Muscle layer of duodenum (tissue), 2 donors: ENCODE data around the gene CEP112.

ENCODE experiments used
- H3K27ac ChIP-seq: one replicate; pipeline ENCODE4 v1.7.0; 2013; ENCODE audit warnings: mild to moderate bottlenecking, low read length
- H3K27me3 ChIP-seq: one replicate; pipeline ENCODE4 v1.7.0; 2013; ENCODE audit warnings: low read depth, mild to moderate bottlenecking, control low read depth, low read length
- H3K36me3 ChIP-seq, 2 donors: one replicate each; pipeline ENCODE4 v1.7.0; 2013; ENCODE audit warnings: low read length in 2 of 2, control low read depth in 1 of 2, mild to moderate bottlenecking in 1 of 2; ENCODE audit not compliant: insufficient read depth in 2 of 2, control insufficient read depth in 1 of 2
- H3K4me1 ChIP-seq, 2 donors: one replicate each; pipeline ENCODE4 v1.7.0; 2013; ENCODE audit warnings: low read length in 2 of 2, mild to moderate bottlenecking in 2 of 2, control low read depth in 1 of 2, moderate library complexity in 1 of 2; ENCODE audit not compliant: insufficient read depth in 2 of 2, control insufficient read depth in 1 of 2
- H3K4me3 ChIP-seq, 2 donors: one replicate each; pipeline ENCODE4 v1.7.0; 2013; ENCODE audit warnings: low read length in 2 of 2, low read depth in 1 of 2, mild to moderate bottlenecking in 1 of 2
- H3K9me3 ChIP-seq, 2 donors: one replicate each; pipeline ENCODE4 v1.7.0; 2013; ENCODE audit warnings: low read length in 2 of 2, control low read depth in 1 of 2, mild to moderate bottlenecking in 1 of 2; ENCODE audit not compliant: control insufficient read depth in 1 of 2
- donor health status: healthy.

CEP112 gene

DNA sequence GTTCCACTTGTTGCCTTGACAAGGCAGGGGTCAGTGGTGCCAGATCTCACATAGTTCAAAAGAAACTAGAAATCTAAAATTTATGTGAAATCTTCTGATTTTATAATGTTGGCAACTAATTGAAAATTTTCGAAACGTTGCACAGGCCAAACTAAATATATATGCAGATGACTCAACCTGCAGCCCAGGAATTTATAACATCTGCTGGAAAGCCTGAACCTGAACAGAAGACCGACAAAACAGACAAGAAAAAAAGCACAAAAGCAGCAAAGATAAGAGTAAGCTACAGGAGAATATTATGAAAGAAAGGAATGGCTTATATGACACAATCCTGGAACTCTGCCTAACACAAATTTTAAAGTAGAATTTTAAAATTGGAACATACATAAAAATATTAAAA is 207.6 kb downstream of the CEP112 start:
- Histone ChIP-seq H3K27ac (no peak overlapping the region), H3K36me3 (no peaks in the 10 kb centered on the region), H3K4me3 (no peak overlapping the region), H3K27me3 (no peaks in the 10 kb centered on the region), H3K9me3 (peaks cover 5 to 7% of the 10 kb centered on the region in 2 donors), H3K4me1 (no peaks in the 10 kb centered on the region)

DNA sequence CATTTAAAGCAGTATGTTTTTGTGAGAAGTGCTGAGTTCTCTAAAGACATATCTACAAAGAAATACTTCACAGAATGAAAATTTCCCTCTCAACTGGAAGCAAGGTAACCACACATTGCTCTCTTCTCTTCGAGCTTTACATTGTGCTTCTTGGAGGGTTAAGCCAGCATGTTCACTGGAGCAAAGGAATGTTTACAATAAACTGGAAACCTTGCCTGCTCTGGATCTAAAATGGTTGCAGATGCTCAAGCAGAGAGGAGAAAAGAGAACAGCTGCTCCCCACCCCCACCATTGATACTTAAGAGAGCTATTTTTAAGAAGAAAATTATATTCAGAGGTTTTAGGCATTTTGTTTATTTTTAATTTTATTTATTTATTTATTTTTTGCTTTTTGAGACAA is 213.1 kb downstream of the CEP112 start:
- Histone ChIP-seq H3K4me3 (no peak overlapping the region), H3K27me3 (no peaks in the 10 kb centered on the region), H3K27ac (no peak overlapping the region)

DNA sequence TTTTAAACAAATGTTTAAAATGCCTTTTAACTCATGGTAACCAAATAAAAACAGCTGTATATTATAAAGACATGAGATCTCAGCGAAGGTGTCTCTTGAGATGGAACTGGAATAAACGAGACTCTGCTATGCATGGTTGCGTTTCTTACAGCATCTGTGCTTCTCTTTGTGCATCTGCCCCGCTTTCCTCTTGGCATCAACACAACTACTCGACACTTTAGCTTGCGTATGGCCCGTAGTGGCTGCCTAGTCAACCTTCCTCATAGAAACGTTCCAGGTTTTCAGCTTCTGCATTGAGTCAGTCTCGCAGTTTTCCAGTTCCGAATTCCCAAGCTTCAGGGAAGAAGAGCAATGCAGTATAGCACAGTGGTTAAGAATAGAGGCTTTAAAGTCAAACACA is 214.9 kb downstream of the CEP112 start:
- Histone ChIP-seq H3K27ac (no peak overlapping the region), H3K4me1 (no peaks in the 10 kb centered on the region), H3K36me3 (no peaks in the 10 kb centered on the region), H3K9me3 (no peaks in the 10 kb centered on the region), H3K27me3 (no peaks in the 10 kb centered on the region), H3K4me3 (no peak overlapping the region)

More for the DNA sequence above, 213.1 kb downstream of the CEP112 start:
- H3K4me1 ChIP-seq: no peaks in the 10 kb centered on the region
- H3K9me3 ChIP-seq: no peaks in the 10 kb centered on the region
- no peaks in the 10 kb centered on the region for H3K36me3 ChIP-seq

DNA sequence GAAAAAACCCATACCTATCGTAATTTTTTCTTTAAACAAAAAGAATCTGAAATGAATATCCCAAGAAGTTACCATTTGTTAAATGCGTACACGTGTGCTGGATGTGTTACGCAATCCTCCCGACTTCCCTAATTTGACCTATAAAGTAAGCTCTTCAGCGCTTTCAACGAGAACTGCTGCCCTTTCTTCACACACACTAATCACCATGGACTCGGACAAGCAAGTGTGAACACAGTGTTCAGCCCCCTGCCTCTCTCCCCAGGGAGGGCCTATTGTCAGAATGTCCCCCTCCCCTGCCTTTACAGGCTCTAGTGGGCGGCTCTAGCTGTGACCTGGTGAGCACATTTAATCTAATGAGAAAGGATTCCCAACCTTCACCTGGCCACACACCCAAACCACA is 216.1 kb downstream of the CEP112 start:
- no peaks in the 10 kb centered on the region for H3K27me3 ChIP-seq

DNA sequence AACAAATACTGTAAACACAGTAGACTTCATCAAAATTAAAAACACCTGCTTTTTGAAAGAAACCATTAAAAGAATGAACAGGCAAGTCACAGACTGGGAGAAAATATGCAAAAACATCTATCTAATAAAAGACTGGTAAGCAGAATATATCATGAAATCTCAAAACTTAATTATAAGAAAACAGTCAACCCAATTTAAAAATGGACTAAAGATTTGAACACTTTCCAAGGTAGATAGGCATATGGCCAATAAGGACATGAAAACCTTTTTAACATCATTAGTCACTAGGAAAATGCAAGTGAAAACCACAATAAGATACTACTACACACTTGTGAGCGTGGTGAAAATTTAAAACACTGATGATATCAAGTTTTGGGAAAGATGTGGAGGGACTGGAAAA is 218.7 kb downstream of the CEP112 start:
- H3K27ac ChIP-seq: no peak overlapping the region
- H3K9me3 ChIP-seq: no peaks in the 10 kb centered on the region
- no peaks in the 10 kb centered on the region for H3K27me3 ChIP-seq
- no peak overlapping the region for H3K4me3 ChIP-seq
- no peaks in the 10 kb centered on the region for H3K4me1 ChIP-seq
- no peaks in the 10 kb centered on the region for H3K36me3 ChIP-seq

More for the DNA sequence above, 216.1 kb downstream of the CEP112 start:
- Histone ChIP-seq H3K36me3 (no peaks in the 10 kb centered on the region), H3K9me3 (no peaks in the 10 kb centered on the region), H3K4me1 (no peaks in the 10 kb centered on the region), H3K4me3 (no peak overlapping the region), H3K27ac (no peak overlapping the region)

DNA sequence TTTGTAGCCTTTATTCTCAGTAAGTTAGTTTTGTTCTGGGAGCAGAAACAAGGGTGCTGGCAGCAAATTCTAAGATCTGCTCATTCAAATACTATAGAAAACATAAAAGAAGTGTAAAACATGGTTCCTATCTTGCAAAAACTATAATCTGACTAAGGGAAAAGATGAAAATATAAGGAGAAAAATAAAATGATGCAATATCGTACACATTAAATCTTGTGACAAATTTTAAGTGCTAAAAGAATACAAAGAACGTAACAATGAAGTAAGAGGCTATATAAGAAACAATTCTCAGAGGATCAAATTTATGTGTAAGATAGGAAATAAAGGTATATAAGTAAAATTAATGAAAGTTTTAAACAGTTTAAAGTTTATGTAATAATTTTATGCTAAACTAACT is 224.6 kb downstream of the CEP112 start:
- H3K4me3 ChIP-seq: no peak overlapping the region
- H3K27me3 ChIP-seq: no peaks in the 10 kb centered on the region
- no peak overlapping the region for H3K27ac ChIP-seq
- no peaks in the 10 kb centered on the region for H3K36me3 ChIP-seq
- no peaks in the 10 kb centered on the region for H3K4me1 ChIP-seq
- no peaks in the 10 kb centered on the region for H3K9me3 ChIP-seq

DNA sequence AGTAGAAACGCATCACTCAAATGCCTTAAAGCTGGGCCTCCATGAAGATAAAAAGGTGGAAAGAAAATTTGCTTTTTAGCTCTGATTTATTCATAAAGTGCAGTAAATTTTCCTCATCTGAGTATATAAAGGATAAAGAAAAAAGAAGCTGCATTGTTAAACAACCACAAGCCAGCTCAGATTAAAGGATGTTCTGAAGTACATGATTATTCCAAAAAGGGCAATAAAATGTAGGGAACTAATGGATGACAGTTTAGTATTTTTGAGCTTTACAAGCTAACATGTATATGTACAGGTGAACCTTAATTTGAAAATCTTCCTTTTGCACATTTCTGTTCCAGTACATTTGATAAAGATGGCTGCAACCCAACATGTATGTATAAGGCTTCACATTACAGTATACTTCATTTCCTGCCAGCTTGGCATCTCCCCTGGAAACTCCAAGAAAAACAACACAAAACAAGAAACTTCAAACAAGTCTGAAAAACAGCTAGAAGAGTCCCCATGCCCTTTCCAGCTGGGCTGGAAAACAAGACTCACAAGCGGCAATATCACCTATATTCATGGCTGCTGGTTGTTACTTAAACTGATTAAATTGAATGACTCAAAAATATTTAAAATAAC is 225.7 kb downstream of the CEP112 start:
- Histone ChIP-seq H3K4me1 (no peaks in the 10 kb centered on the region), H3K9me3 (no peaks in the 10 kb centered on the region), H3K36me3 (no peaks in the 10 kb centered on the region), H3K27ac (no peak overlapping the region), H3K27me3 (no peaks in the 10 kb centered on the region), H3K4me3 (no peak overlapping the region)

DNA sequence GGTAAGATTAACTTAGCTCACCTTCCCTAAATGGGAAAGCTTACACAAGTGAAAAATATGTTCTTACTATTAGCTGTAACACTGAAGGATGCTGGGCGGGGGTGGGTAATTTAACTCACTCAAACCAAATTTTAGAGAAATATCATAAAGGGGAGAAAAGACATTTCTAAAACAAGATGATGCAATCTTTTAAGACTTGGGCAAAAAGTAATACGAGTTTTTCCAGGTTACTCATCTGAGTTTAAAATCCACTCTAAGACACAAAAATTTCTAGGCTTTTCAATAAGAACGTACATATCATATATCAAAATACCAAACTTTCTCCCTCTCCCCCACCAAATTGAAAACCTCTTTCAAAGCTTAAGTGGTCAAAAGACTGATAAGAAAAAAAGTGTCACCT is 228.8 kb downstream of the CEP112 start:
- no peak overlapping the region for H3K4me3 ChIP-seq
- H3K4me1 ChIP-seq: no peaks in the 10 kb centered on the region
- H3K27me3 ChIP-seq: no peaks in the 10 kb centered on the region
- peaks cover 0 to 16% of the 10 kb centered on the region in 2 donors for H3K36me3 ChIP-seq
- H3K9me3 ChIP-seq: peaks cover 0 to 6% of the 10 kb centered on the region in 2 donors
- H3K27ac ChIP-seq: no peak overlapping the region

DNA sequence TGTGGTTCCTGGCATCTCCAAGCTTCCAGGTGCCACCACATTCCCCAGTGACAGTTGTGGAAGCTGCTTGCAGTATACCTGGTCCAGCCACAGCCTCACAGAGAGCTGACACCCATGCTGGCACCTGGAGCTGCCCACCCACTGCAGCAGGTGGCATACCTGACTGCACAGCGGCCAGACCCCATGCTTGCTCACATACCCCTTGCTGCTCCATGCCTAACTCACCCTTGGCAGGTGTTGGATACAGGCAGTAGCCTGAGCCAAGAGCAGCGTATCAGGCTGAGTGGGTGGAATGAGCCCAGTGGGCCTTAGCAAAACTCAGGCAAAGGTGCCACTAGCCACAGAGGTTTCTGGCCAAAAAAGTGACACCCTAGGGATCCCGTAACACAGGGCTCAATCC is 232.3 kb downstream of the CEP112 start:
- H3K27ac ChIP-seq: no peak overlapping the region
- H3K4me3 ChIP-seq: no peak overlapping the region
- no peaks in the 10 kb centered on the region for H3K27me3 ChIP-seq
- peaks cover 0 to 8% of the 10 kb centered on the region in 2 donors for H3K9me3 ChIP-seq
- H3K36me3 ChIP-seq: peaks cover 0 to 19% of the 10 kb centered on the region in 2 donors
- no peaks in the 10 kb centered on the region for H3K4me1 ChIP-seq

DNA sequence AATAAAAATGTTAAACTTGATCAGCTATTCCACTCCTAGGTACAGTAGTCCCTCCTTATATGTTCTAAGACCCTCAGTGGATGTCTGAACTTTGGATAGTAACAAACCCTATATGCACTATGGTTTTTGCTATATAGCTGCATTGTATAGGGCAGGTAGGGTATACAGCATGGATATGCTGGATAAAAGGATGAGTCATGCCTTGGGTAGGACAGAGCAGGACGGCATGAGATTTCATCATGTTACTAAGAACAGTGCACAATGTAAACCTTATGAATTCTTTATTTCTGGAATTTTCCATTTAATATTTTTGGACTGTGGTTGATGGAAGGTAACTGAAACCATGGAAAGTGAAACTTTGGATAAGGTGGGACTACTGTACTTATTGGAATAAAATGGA is 235.1 kb downstream of the CEP112 start:
- Histone ChIP-seq H3K9me3 (peaks cover 0 to 8% of the 10 kb centered on the region in 2 donors), H3K4me3 (no peak overlapping the region)

DNA sequence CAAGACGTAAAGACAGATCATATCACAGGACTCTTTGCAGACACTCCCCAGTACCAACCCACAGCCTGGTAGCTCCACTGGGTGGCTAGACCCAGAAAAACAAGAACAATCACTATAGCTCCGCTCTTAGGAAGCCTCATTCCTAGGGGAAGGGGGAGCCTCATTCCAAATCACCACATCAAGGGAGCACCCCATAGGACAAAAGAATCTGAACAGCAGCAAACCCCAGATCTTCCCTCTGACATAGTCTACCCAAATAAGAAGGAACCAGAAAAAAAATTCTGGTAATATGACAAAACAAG is 237.8 kb downstream of the CEP112 start:
- Histone ChIP-seq H3K4me1 (no peaks in the 10 kb centered on the region), H3K9me3 (peaks cover 0 to 8% of the 10 kb centered on the region in 2 donors), H3K27me3 (no peaks in the 10 kb centered on the region), H3K27ac (no peak overlapping the region), H3K36me3 (peaks cover 0 to 12% of the 10 kb centered on the region in 2 donors), H3K4me3 (no peak overlapping the region)

More for the DNA sequence above, 235.1 kb downstream of the CEP112 start:
- H3K4me1 ChIP-seq: no peaks in the 10 kb centered on the region
- no peak overlapping the region for H3K27ac ChIP-seq
- H3K27me3 ChIP-seq: no peaks in the 10 kb centered on the region
- peaks cover 0 to 19% of the 10 kb centered on the region in 2 donors for H3K36me3 ChIP-seq
